ENCODE results near the gene SYTL2.
"Not testable (repeated sequence)": the region's sequence is repeated elsewhere in the genome, so short reads cannot be mapped to it uniquely, and the experiment has no call there.

SYTL2 gene

DNA sequence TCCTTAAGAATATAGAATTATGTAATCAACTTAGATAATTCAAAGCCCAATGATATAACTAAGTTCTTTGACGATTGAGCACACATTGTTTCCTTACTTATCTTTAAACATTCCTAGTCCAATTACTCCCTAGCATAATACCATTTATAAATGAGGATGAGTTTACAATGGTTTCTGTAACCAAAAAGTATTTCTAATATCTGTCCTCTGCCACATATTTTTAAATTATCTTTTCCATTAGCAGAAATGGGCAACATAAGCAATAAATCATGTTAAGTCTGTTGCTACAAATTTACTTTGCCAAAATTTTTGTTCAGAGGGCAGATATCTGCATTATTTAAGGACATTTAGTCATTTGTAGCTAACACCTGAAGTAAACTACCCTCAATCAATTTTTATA, 152.8 kb downstream of the SYTL2 start:
- no peak for DNase-seq (ENCODE audit: low read depth)
- no peak for TF ChIP-seq CTCF (IDR thresholded peaks at IDR 0.05; ENCODE audit: control insufficient read depth, extremely low read depth, insufficient read depth)
- H3K4me3 ChIP-seq (ENCODE audit: low read depth, low read length), result no peak overlapping the region

GRCh38 chr11:85656777-85657176, 154.2 kb downstream of the SYTL2 start:
- no peak for DNase-seq (ENCODE audit: low read depth)
- H3K4me3 ChIP-seq (ENCODE audit: low read depth, low read length), result no peak overlapping the region
- TF ChIP-seq CTCF (IDR thresholded peaks at IDR 0.05; ENCODE audit: control insufficient read depth, extremely low read depth, insufficient read depth), result no peak

DNA sequence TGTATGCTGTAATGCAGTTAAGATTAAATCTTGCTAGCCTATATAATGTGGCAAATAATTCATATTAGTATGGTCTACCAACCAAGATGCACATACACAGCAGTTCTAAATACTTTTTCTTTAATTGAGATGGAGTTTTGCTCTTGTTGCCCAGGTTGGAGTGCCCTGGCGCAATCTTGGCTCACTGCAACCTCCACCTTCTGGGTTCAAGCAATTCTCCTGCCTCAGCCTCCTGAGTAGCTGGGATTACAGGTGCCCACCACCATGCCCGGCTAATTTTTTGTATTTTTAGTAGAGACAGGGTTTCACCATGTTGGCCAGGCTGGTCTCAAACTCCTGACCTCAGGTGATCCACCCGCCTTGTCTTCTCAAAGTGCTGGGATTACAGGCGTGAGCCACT, 156.6 kb downstream of the SYTL2 start:
- not testable (repeated sequence) for DNase-seq (ENCODE audit: low read depth); H3K4me3 ChIP-seq (ENCODE audit: low read depth, low read length)

- DNase-seq (ENCODE audit: low read depth), result no peak
- no peak overlapping the region for H3K4me3 ChIP-seq (ENCODE audit: low read depth, low read length)
- TF ChIP-seq CTCF (IDR thresholded peaks at IDR 0.05; ENCODE audit: control insufficient read depth, extremely low read depth, insufficient read depth), result no peak
Observed at GRCh38 chr11:85652786-85653447, 158.0 kb downstream of the SYTL2 start.

DNA sequence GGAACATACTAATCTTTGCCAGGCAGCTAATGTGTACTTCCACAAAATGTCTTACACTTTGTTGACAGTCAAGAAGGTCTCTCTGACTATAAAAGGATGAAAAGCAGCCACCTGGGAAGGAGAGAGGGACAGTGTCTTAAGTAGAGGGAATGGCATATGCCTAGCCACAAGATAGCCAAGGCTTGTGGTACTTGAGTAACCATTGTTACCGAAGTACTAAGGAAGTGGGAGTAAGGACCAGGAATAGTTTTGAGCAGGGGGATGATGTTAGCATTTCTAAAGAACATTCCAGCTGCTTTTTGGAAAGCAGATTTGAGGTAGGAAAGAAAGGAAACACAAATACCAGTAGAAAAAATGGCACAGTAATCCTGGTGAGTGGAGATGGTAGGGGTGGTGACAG, 159.8 kb downstream of the SYTL2 start:
- no peak for DNase-seq (ENCODE audit: low read depth)
- no peak for TF ChIP-seq CTCF (IDR thresholded peaks at IDR 0.05; ENCODE audit: control insufficient read depth, extremely low read depth, insufficient read depth)
- no peak overlapping the region for H3K4me3 ChIP-seq (ENCODE audit: low read depth, low read length)

DNA sequence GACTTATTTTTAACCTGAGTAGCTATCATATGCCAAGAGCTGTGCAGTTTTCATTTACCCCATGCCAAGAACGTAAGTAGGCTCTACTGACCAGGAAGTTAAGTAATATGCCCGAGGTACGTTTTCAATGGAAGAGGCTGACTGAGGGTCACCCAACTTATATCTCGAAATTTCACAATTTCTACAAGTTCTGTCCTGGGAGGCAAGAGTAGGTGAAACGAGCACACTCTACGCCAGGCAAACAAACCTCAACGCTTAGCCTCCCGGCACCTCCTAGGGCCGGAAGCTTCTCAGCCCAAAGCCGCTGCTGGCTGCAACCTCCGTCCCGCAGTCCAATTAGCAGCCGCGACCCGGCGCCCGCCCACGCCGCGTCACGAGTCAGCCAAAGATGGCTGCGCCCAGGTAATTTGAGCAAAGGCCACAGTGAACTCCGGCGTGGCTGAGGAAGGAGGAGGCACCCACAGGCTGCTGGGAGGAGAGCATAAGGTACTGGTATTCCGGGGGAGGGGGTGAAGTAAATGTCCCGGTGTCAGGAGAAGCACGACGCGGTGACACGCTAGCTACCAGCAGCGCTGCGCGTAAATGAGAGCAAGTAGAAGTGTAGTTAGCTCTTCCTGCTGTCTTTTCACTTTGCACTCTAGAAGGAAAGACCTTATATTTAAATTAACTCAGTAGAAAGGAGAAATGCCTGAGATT, 163.2 kb downstream of the SYTL2 start, which contains the start of gene TMEM126A:
TMEM126A (plus strand) TSS at position 364 of the 696 bp plus-strand sequence. CDS start 2,289 bp downstream, outside the sequence.
- no peak for TF ChIP-seq CTCF (IDR thresholded peaks at IDR 0.05; ENCODE audit: control insufficient read depth, extremely low read depth, insufficient read depth)
- H3K4me3 ChIP-seq (ENCODE audit: low read depth, low read length), result peak within 1 kb of the TSS; percentile 68
- DNase-seq (ENCODE audit: low read depth), result peak; percentile 79

- peak overlapping the region; percentile 68 for H3K4me3 ChIP-seq (ENCODE audit: low read depth, low read length)
- no peak for TF ChIP-seq CTCF (IDR thresholded peaks at IDR 0.05; ENCODE audit: control insufficient read depth, extremely low read depth, insufficient read depth)
- no peak for DNase-seq (ENCODE audit: low read depth)
Observed at GRCh38 chr11:85647078-85647477, 163.9 kb downstream of the SYTL2 start.

Measured in LNCaP clone FGC (cell line).